Stimulated activated CD8-positive, alpha-beta memory T cell treated with anti-CD3 and anti-CD28 coated beads, Interleukin-7, amount 100 ng/mL, for 48 hours (primary cell): ENCODE data around the gene HEATR5B.
"Not testable (repeated sequence)": the region's sequence is repeated elsewhere in the genome, so short reads cannot be mapped to it uniquely, and the experiment has no call there.

Experiments used
- DNase-seq, 2 donors: peaks; one replicate each; pipeline ENCODE4 v3.0.0-alpha.2; 2020; ENCODE audit warnings: low read depth in 1 of 2; ENCODE audit errors: extremely low read depth in 1 of 2

The HEATR5B gene

DNA sequence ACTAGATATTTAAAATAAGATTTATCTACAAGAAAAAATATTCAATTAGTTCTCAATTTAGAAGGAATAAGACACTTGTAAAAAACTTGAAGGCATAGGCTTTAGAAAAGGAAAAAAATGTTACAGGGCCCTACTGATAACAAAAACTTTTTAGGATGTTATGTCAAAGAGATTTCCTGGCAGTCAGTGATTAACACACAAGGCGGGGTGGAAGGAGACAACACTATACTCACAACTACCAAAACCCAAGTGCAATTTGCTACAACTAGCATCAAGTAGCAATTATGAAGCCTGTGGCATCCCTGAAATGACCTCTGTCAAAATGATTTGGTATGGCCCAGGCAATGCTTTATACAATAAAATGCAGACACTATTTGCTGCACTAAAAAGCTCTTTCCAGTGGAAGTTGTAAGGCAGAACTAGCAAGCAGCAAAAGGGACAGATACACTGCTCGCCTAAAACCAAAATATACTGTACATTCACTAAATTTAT lies 133.1 kb downstream of the HEATR5B start:
- no peak for DNase-seq

DNA sequence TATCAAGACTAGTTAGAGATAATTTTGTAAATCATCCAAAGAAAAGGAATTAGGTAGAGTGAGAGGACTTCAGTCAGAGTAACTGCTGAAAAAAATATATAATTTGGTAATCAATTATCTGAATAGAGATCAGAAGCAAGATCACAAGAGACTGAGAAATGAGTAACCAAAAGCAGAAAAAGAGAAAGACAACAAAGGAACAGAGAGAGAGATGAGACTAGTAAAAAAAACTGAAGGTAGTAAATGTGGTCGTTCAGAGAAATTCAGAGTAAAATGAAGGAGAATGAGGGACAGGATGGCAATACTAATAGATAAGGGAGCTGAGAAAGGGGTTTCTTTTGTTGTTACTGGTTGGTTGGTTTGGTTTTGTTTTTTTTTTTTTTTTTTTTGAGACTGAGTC lies 134.3 kb downstream of the HEATR5B start:
- DNase-seq: no peak

DNA sequence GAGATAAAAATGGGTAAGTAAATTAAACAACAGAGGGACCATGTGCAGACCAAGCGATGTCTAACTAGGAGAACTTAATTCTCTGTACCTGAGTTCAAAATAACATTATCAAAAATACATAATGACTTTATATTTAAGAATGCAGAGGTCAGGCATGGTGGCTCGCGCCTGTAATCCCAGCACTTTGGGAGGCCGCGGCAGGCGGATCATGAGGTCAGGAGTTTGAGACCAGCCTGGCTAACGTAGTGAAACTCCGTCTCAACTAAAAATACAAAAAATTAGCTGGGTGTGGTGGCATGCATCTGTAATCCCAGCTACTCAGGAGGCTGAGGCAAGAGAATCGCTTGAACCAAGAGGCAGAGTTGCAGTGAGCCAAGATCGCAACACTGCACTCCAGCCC lies 138.9 kb downstream of the HEATR5B start:
- not testable (repeated sequence) for DNase-seq

DNA sequence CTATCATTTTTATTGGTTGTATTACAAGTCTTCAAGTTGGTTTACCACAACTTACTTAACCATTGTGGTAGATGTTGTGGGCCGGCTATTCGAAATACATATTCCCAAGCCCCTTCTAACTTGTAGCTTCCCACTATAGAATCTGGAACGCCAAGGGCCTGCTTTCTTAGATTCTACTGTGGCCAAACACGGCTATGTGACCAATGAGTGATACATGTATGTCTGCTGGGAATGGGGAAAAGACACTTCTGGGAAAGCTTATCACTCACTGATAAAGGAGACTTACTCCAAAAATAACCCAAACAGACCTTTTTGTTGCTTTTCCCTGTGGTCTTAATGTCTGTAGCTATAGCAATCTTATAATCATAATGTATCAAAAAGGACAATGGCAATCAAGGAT lies 142.3 kb downstream of the HEATR5B start:
- no peak for DNase-seq

- DNase-seq: not testable (repeated sequence)
Measured at GRCh38 chr2:36936526-36936925, 147.6 kb downstream of the HEATR5B start.

DNA sequence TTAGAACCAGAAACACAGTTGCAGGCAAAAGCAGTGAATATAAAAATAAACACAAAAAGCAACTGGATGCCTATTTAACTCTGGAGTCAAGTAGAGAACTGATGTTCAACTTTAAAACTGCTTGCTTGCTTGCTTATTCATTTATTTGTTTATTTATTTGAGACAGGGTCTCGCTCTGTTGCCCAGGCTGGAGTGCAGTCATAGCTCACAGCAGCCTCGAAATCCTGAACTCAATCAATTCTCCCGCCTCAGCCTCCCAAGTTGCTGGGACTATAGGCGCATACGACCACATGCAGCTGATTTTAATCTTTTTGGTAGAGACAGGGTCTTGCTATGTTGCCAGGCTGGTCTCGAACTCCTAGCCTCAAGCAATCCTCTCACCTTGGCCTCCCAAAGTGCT lies 152.5 kb downstream of the HEATR5B start:
- DNase-seq: not testable (repeated sequence)
